A549 (cell line): ENCODE results near the gene MYO15B. TPM values are rescaled to one million over a fixed set of nuclear protein-coding genes. Genes with fewer than 3 reads are reported as not detected.

Experiments used
- ATAC-seq, 2 experiments: fragments of 200-7000 bp in 1 of 2; fragments of >200 bp in 1 of 2; cut with Nextera tagmentation in 1 of 2; cut with Tn5 transposase in 1 of 2; 3 replicates each; pipeline versions ENCODE4 v1.8.0 to v1.9.1; 2018 to 2020; ENCODE audit warnings: mild to moderate bottlenecking in 1 of 2, moderate library complexity in 1 of 2
- CTCF ChIA-PET: fragments of 300-600 bp; sonication (Branson Sonifier 250); formaldehyde crosslinking; extraction: SDS; loops from one replicate; lab custom pipeline; 2021; ENCODE audit warnings: antibody characterized with exemption, inconsistent platforms; lab: Yijun Ruan, JAX
- POLR2A ChIA-PET: fragments of 350-600 bp; formaldehyde crosslinking; extraction: SDS; loops from one replicate; lab custom pipeline; 2021; ENCODE audit warnings: antibody characterized with exemption, inconsistent platforms; lab: Yijun Ruan, JAX
- DNase-seq, 2 experiments: peaks; one replicate each; pipeline versions ENCODE4 v3.0.0 to v3.0.0-alpha.2; 2011 to 2016; ENCODE audit warnings: low read depth in 1 of 2, low spot score in 1 of 2
- FAIRE-seq: peaks from 2 replicates; lab custom pipeline; 2011; peaks lifted over from hg19 to GRCh38; lab: Jason Lieb, UNC
- H3K27ac ChIP-seq, 2 experiments: fragments of >200 bp; sonication (Bioruptor Twin); formaldehyde crosslinking; 3 replicates each; pipeline ENCODE4 v1.5.1; 2016 to 2017
- H3K4me1 ChIP-seq: fragments of >200 bp; sonication (Bioruptor Twin); formaldehyde crosslinking; 3 replicates; pipeline ENCODE4 v1.6.1; 2016
- H3K4me2 ChIP-seq: fragments of >200 bp; sonication (Bioruptor Twin); formaldehyde crosslinking; 3 replicates; pipeline ENCODE4 v1.6.1; 2016
- H3K4me3 ChIP-seq: fragments of >200 bp; sonication (Bioruptor Twin); formaldehyde crosslinking; 3 replicates; pipeline ENCODE4 v1.5.1; 2016
- H3K9me3 ChIP-seq: fragments of >200 bp; sonication (Bioruptor Twin); formaldehyde crosslinking; 3 replicates; pipeline ENCODE4 v1.6.1; 2016
- BHLHE40 ChIP-seq: IDR thresholded peaks from 2 replicates; pipeline ENCODE4 v1.6.1; 2012; ENCODE audit warnings: low read depth, low read length, inconsistent platforms
- CBX8 ChIP-seq: fragments of 200-600 bp; sonication (generic); IDR thresholded peaks from 2 replicates; pipeline ENCODE4 v1.6.1; 2016
- CEBPB ChIP-seq, 2 experiments: fragments of >200 bp in 1 of 2; sonication (Bioruptor Twin) in 1 of 2; formaldehyde crosslinking in 1 of 2; IDR thresholded peaks; 2 replicates each; pipeline ENCODE4 v1.6.1; 2012 to 2016
- EHF ChIP-seq: fragments of 250-450 bp; sonication (Bioruptor Pico); IDR thresholded peaks from 2 replicates; pipeline ENCODE4 v1.5.0; 2020; ENCODE audit warnings: mild to moderate bottlenecking
- FOSL2 ChIP-seq, 2 experiments: fragments of 450-650 bp in 1 of 2; fragments of >200 bp in 1 of 2; sonication (Bioruptor Twin) in 1 of 2; formaldehyde crosslinking; IDR thresholded peaks; 2 replicates each; pipeline versions ENCODE4 v1.5.0 to v1.6.1; 2016 to 2020; ENCODE audit warnings: mild to moderate bottlenecking in 1 of 2, moderate library complexity in 1 of 2
- FOXS1 ChIP-seq: fragments of 250-450 bp; sonication (Bioruptor Pico); IDR thresholded peaks from 2 replicates; pipeline ENCODE4 v1.5.0; 2020; ENCODE audit warnings: mild to moderate bottlenecking, moderate library complexity
- HEYL ChIP-seq: fragments of 250-450 bp; sonication (Bioruptor Pico); IDR thresholded peaks from 2 replicates; pipeline ENCODE4 v1.8.0; 2021; ENCODE audit warnings: mild to moderate bottlenecking, moderate library complexity
- HOXA7 ChIP-seq: fragments of 250-450 bp; sonication (Bioruptor Pico); IDR thresholded peaks from 2 replicates; pipeline ENCODE4 v1.5.0; 2020; ENCODE audit warnings: mild to moderate bottlenecking, moderate library complexity
- JUN ChIP-seq, 2 experiments: fragments of >200 bp; sonication (Bioruptor Twin); formaldehyde crosslinking; IDR thresholded peaks; 2 replicates in 1 of 2; 3 replicates in 1 of 2; pipeline ENCODE4 v1.6.1; 2016 to 2017
- KDM1A ChIP-seq: fragments of 200-600 bp; sonication (generic); IDR thresholded peaks from 2 replicates; pipeline ENCODE4 v1.6.1; 2016; ENCODE audit warnings: low read depth, mild to moderate bottlenecking
- KDM5A ChIP-seq: fragments of 200-600 bp; sonication (generic); IDR thresholded peaks from 2 replicates; pipeline ENCODE4 v1.6.1; 2016; ENCODE audit warnings: antibody characterized with exemption, mild to moderate bottlenecking
- PHF8 ChIP-seq: fragments of 200-600 bp; sonication (generic); IDR thresholded peaks from 2 replicates; pipeline ENCODE4 v1.6.1; 2016; ENCODE audit warnings: low read depth, mild to moderate bottlenecking, antibody characterized with exemption, moderate library complexity, borderline replicate concordance
- POLR2A ChIP-seq: IDR thresholded peaks from 2 replicates; pipeline ENCODE4 v1.6.1; 2012; ENCODE audit warnings: mild to moderate bottlenecking, low read length
- POLR2AphosphoS2 ChIP-seq: conservative IDR thresholded peaks from 2 replicates; pipeline ENCODE4 v1.6.1; 2012; ENCODE audit warnings: low read length, improper control_type of control experiment, inconsistent platforms
- RAD21 ChIP-seq, 2 experiments: fragments of >200 bp in 1 of 2; sonication (Bioruptor Twin) in 1 of 2; formaldehyde crosslinking in 1 of 2; IDR thresholded peaks in 1 of 2; conservative IDR thresholded peaks in 1 of 2; 2 replicates in 1 of 2; 3 replicates in 1 of 2; pipeline ENCODE4 v1.6.1; 2012 to 2018; ENCODE audit warnings: inconsistent platforms in 1 of 2
- RARB ChIP-seq: fragments of 250-450 bp; sonication (Bioruptor Pico); IDR thresholded peaks from 2 replicates; pipeline ENCODE4 v1.8.0; 2021; ENCODE audit warnings: mild to moderate bottlenecking, moderate library complexity
- RCOR1 ChIP-seq: fragments of 150-350 bp; IDR thresholded peaks from 2 replicates; pipeline ENCODE4 v1.6.1; 2014; ENCODE audit warnings: antibody characterized with exemption, low read length, low read depth
- SMC3 ChIP-seq: fragments of >200 bp; sonication (Bioruptor Twin); formaldehyde crosslinking; IDR thresholded peaks from 3 replicates; pipeline ENCODE4 v1.6.1; 2018; ENCODE audit warnings: inconsistent platforms
- SREBF2 ChIP-seq: fragments of 450-650 bp; IDR thresholded peaks from 2 replicates; pipeline ENCODE4 v1.6.1; 2014; ENCODE audit warnings: mild to moderate bottlenecking, moderate library complexity
- ZC3H11A ChIP-seq: fragments of 450-650 bp; IDR thresholded peaks from 2 replicates; pipeline ENCODE4 v1.6.1; 2014; ENCODE audit warnings: antibody characterized with exemption, mild to moderate bottlenecking
- ZNF302 ChIP-seq: fragments of 250-450 bp; sonication (Bioruptor Pico); IDR thresholded peaks from 2 replicates; pipeline ENCODE4 v1.9.0; 2021; ENCODE audit warnings: inconsistent platforms, mild to moderate bottlenecking, moderate library complexity
- ZSCAN20 ChIP-seq: fragments of 250-450 bp; sonication (Bioruptor Pico); IDR thresholded peaks from 2 replicates; pipeline ENCODE4 v1.8.0; 2022; ENCODE audit warnings: mild to moderate bottlenecking, moderate library complexity
- WGBS: methylation state at CpG from one replicate; pipeline ENCODE4 v1.1.6; 2017; ENCODE audit errors: missing lambda C conversion rate; 5-methylcytosine and 5-hydroxymethylcytosine counted together
- polyA minus RNA-seq: library from RNA; depleted of rRNA, polyadenylated mRNA; stranded (reverse); fragments of >200 nt; gene quantifications from 2 replicates; pipeline ENCODE4 v1.2.3, GENCODE V29; 2011; rRNA and poly(A)+ RNA removed
- polyA plus RNA-seq, 4 experiments: library from polyadenylated mRNA; depleted of rRNA in 3 of 4; stranded (reverse); fragments of >200 nt; fragmentation: RNase III in 1 of 4; extraction: RNeasy Plus Mini Kit Qiagen cat#74134 plus additional on column Dnase treatment in 1 of 4; gene quantifications; 2 replicates in 3 of 4; 3 replicates in 1 of 4; pipeline ENCODE4 v1.2.3, GENCODE V29; 2011 to 2017
- TF ChIP-seq, protein P1 (sequence below): IDR thresholded peaks from 2 replicates; pipeline ENCODE4 v1.6.1; 2012
- TF ChIP-seq, protein P2 (sequence below): fragments of >200 bp; sonication (Bioruptor Twin); formaldehyde crosslinking; IDR thresholded peaks from 2 replicates; pipeline ENCODE4 v1.6.1; 2016
- TF ChIP-seq, protein P3 (sequence below): IDR thresholded peaks from 2 replicates; pipeline ENCODE4 v1.6.1; 2012; ENCODE audit warnings: low read depth, borderline replicate concordance
- TF ChIP-seq, protein P4 (sequence below): fragments of 150-350 bp; IDR thresholded peaks from 2 replicates; pipeline ENCODE4 v1.6.1; 2014; ENCODE audit warnings: low read depth, mild to moderate bottlenecking, low read length

The MYO15B gene
- polyA plus RNA-seq (2011; rRNA removed) (12.4 and 17.7 TPM in 2 replicates), polyA plus RNA-seq (2017; fragmentation: RNase III; extraction: RNeasy Plus Mini Kit Qiagen cat#74134 plus additional on column Dnase treatment) (27.4 to 33.9 TPM (median 33.5 TPM) in 3 replicates), polyA minus RNA-seq (21.2 and 21.5 TPM in 2 replicates)
- polyA plus RNA-seq (2012; cell fraction: cytosol; rRNA removed): 14.1 and 16.2 TPM in 2 replicates
- 120 and 145 TPM in 2 replicates for polyA plus RNA-seq (2012; cell fraction: nucleus; rRNA removed)

DNA sequence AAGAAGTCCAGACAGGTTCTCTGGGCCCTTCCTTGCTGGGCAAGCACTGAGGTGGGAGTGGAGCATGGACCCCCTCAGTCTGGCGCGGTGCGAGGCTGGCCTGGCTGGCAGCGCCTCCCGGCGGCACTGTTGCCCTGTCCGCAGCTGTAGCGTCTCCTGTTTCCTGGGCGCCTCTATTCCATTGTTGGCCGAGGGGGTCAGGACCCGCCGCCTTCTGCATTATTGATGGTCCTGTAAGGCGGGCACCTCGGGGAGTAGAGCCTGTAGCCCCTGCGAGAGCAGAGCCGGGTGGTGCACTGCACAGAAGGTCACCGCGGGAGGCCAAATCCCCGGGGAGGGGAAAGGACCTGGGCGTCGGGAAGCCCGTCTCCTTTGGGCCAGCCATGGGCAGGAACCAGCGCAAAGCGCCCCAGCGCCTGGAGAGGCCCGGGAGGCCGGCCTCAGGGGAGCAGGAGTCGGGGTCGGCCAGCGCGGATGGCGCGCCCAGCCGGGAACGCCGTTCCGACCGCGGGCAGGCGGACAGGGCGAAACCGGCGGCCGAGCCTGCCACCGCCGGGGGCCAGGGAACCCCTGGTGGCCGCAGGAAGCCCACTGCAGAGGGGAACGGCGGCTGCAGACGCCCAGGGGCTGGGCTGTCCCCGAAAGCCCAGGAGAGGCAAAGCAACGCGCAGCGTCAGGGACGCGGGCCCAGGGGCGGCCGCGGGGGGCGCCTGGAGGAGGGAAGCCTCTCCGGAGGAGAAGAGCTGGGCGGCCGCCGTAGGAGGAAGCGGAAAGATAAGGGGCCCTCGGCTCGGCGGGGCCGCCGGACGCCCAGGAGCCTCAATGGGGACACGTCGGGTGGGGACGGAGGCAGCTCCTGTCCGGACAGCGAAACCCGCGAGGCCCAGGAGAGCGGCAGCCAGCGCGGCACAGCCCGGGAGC lies at the start of gene MYO15B:
MYO15B (plus strand) TSS at position 126 of the 921 bp plus-strand sequence; CDS start at position 384, 258 bp downstream.
- TF ChIP-seq, protein P1, sequence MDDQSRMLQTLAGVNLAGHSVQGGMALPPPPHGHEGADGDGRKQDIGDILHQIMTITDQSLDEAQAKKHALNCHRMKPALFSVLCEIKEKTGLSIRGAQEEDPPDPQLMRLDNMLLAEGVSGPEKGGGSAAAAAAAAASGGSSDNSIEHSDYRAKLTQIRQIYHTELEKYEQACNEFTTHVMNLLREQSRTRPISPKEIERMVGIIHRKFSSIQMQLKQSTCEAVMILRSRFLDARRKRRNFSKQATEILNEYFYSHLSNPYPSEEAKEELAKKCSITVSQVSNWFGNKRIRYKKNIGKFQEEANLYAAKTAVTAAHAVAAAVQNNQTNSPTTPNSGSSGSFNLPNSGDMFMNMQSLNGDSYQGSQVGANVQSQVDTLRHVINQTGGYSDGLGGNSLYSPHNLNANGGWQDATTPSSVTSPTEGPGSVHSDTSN: no peak
- TF ChIP-seq PHF8 (no peak), POLR2AphosphoS2 (no peak), ZNF302 (CRISPR knock-in tag) (no peak), FOXS1 (no peak), HOXA7 (CRISPR knock-in tag) (no peak), CEBPB (IDR thresholded peaks at IDR 0.05) (no peak), ZC3H11A (no peak), SMC3 (no peak), FOSL2 (IDR thresholded peaks at IDR 0.05) (no peak), FOSL2 (CRISPR knock-in tag; IDR thresholded peaks at IDR 0.05) (no peak), POLR2A (no peak)
- TF ChIP-seq, protein P2, sequence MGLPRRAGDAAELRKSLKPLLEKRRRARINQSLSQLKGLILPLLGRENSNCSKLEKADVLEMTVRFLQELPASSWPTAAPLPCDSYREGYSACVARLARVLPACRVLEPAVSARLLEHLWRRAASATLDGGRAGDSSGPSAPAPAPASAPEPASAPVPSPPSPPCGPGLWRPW: no peak
- WGBS: 96% methylated on average over 82 of the region's 82 CpGs
- ATAC-seq (no peak), DNase-seq (no peak), FAIRE-seq (no peak)
- POLR2A ChIA-PET: no interaction called here
- H3K9me3 ChIP-seq: no peaks in the 10 kb centered on the region
- H3K4me2 ChIP-seq: peak within 1 kb of the TSS; percentile 92
- peak within 1 kb of the TSS; percentile 90 for H3K27ac ChIP-seq
- H3K4me1 ChIP-seq: peaks cover 21% of the 10 kb centered on the region
- CTCF ChIA-PET: interaction anchor here (0.5 to 29.9 kb wide), 19 partner anchors 7 to 180 kb away, joined by 3 to 926 read pairs (median 4); partner anchors contain the start of genes SMIM5 and TSEN54
- no peak within 1 kb of the TSS; the same call in 2 of the 3 replicates for H3K4me3 ChIP-seq

DNA sequence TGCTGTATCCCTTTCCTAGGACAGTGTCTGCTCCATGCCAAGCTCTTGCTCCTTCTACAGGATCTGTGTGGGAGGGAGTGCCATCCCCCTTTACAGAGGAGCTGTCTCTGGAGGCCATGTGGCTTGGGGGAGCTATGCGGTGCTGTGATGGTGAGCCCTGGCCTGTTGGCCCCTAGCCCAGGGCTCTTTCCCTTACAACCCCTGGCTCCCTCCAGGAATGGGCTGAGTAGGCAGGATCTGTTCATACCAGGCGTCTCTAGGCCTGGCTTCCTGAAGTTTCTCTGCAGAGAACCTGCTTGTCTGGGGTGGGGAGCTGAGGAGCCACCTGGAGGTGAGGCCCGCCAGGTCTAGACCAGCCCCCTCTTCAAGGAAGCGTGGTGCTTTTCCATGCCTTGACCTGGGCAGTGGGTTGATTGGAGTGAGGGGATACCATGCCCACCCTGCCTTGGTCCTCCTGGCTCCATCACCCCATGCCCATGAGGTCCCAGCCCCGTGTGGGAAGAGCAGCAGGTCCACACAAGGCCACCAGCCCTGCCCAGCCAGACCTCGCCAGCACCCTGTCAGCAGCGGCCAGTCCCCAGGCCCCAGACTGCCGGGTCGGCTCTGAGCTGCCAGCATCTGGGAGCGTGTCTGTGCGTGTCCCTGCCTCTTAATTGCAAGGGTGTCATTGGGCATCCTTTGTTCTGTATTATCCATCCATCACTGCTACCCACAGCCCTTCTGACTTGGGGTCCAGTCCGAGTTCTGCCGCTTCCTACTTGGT lies 47.5 kb upstream of the MYO15B start:
- WGBS: 91% methylated on average over 13 of the region's 13 CpGs
- POLR2A ChIA-PET: interaction anchor here (0.5 kb wide), 1 partner anchor 19 kb away, joined by 5 read pairs; no protein-coding TSS in a partner anchor
- peak; percentile 16 to 22; a peak in 4 of 6 replicates for ATAC-seq

DNA sequence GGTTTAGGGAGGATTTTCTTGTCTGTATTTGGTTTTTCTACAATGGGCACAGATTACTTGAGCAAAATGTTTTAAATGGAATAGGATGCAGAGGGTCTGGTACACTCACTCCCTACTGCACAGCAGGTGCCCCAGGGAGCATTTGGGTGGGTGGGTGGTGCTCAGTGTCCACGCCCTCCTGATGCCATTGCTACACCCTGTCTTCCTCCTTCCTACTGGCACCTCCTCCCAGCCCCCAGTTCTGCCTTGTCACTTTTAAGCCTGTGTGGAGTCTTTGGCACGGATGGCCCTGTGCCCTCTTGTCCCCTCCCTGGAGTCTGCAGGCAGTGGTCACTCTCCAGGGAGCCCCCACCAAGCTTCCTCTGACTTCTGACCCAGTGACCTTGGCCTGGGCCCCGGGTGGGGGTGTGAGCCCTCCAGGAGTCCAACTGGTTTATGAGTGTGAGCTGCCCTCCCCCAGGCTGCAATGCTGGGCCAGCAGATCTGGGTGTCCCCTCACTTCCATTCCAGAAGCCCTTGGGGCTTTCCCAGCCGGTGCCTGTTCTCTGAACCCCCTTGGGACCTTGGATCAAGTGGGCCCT lies 46.6 kb upstream of the MYO15B start:
- DNase-seq (no peak), ATAC-seq (no peak), FAIRE-seq (no peak)
- Histone ChIP-seq H3K4me3 (no peak overlapping the region), H3K9me3 (no peaks in the 10 kb centered on the region), H3K27ac (peak overlapping the region in 1 of 2 experiments; percentile 68; a peak in 3 of 6 replicates), H3K4me1 (peaks cover 18% of the 10 kb centered on the region), H3K4me2 (no peak overlapping the region)
- 82% methylated on average over 3 of the region's 4 CpGs for WGBS
- ChIA-PET POLR2A (no interaction called here), CTCF (interaction anchor here (0.8 kb wide), 1 partner anchor 60 kb away, joined by 3 read pairs; no protein-coding TSS in a partner anchor)
- TF ChIP-seq RARB (CRISPR knock-in tag) (no peak), RCOR1 (no peak), RAD21 (conservative IDR thresholded peaks at IDR 0.05 in 1 of 2, IDR thresholded peaks at IDR 0.05 in 1 of 2) (no peak), SREBF2 (no peak), KDM5A (no peak), KDM1A (no peak), HEYL (CRISPR knock-in tag) (no peak), EHF (CRISPR knock-in tag) (no peak), BHLHE40 (no peak), ZSCAN20 (no peak), JUN (IDR thresholded peaks at IDR 0.05) (no peak), CBX8 (no peak)
- TF ChIP-seq, protein P3, sequence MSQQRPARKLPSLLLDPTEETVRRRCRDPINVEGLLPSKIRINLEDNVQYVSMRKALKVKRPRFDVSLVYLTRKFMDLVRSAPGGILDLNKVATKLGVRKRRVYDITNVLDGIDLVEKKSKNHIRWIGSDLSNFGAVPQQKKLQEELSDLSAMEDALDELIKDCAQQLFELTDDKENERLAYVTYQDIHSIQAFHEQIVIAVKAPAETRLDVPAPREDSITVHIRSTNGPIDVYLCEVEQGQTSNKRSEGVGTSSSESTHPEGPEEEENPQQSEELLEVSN: no peak
- TF ChIP-seq, protein P4, sequence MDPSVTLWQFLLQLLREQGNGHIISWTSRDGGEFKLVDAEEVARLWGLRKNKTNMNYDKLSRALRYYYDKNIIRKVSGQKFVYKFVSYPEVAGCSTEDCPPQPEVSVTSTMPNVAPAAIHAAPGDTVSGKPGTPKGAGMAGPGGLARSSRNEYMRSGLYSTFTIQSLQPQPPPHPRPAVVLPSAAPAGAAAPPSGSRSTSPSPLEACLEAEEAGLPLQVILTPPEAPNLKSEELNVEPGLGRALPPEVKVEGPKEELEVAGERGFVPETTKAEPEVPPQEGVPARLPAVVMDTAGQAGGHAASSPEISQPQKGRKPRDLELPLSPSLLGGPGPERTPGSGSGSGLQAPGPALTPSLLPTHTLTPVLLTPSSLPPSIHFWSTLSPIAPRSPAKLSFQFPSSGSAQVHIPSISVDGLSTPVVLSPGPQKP: no peak

More for the DNA sequence above, 47.5 kb upstream of the MYO15B start:
- TF ChIP-seq JUN (IDR thresholded peaks at IDR 0.05) (0 out of 5 replicates have a peak, but pooled peaks of 1 of the 2 experiments have one; percentile 6), BHLHE40 (no peak)
- H3K4me2 ChIP-seq: no peak overlapping the region
- FAIRE-seq (no peak), DNase-seq (no peak)
- H3K4me3 ChIP-seq: no peak overlapping the region
- H3K4me1 ChIP-seq: peaks cover 18% of the 10 kb centered on the region
- H3K9me3 ChIP-seq: no peaks in the 10 kb centered on the region
- CTCF ChIA-PET: interaction anchor here (0.6 to 3.5 kb wide), 4 partner anchors 10 to 209 kb away, joined by 3 to 14 read pairs (median 3); partner anchors contain the start of gene SMIM5
- peak overlapping the region in 1 of 2 experiments; percentile 68; a peak in 3 of 6 replicates for H3K27ac ChIP-seq
